ENCODE measurements around the gene KMT2C.

- TF ChIP-seq, protein P1, sequence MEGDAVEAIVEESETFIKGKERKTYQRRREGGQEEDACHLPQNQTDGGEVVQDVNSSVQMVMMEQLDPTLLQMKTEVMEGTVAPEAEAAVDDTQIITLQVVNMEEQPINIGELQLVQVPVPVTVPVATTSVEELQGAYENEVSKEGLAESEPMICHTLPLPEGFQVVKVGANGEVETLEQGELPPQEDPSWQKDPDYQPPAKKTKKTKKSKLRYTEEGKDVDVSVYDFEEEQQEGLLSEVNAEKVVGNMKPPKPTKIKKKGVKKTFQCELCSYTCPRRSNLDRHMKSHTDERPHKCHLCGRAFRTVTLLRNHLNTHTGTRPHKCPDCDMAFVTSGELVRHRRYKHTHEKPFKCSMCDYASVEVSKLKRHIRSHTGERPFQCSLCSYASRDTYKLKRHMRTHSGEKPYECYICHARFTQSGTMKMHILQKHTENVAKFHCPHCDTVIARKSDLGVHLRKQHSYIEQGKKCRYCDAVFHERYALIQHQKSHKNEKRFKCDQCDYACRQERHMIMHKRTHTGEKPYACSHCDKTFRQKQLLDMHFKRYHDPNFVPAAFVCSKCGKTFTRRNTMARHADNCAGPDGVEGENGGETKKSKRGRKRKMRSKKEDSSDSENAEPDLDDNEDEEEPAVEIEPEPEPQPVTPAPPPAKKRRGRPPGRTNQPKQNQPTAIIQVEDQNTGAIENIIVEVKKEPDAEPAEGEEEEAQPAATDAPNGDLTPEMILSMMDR (conservative IDR thresholded peaks at IDR 0.05; ENCODE audit: low read length), result no peak
- TF ChIP-seq EZH2phosphoT487 (IDR thresholded peaks at IDR 0.05; ENCODE audit: borderline replicate concordance, low read depth, low read length), result no peak
These were observed 318.4 kb downstream of the KMT2C start for GRCh38 chr7:152117356-152117755.

Measured in OCI-LY7 (cell line).